ENCODE measurements around the gene EPHB3. TPM values are rescaled to one million over a fixed set of nuclear protein-coding genes. Genes with fewer than 3 reads are reported as not detected.

Gene EPHB3
- total RNA-seq, 1 experiment from 2014 or later = 6.0 TPM

DNA sequence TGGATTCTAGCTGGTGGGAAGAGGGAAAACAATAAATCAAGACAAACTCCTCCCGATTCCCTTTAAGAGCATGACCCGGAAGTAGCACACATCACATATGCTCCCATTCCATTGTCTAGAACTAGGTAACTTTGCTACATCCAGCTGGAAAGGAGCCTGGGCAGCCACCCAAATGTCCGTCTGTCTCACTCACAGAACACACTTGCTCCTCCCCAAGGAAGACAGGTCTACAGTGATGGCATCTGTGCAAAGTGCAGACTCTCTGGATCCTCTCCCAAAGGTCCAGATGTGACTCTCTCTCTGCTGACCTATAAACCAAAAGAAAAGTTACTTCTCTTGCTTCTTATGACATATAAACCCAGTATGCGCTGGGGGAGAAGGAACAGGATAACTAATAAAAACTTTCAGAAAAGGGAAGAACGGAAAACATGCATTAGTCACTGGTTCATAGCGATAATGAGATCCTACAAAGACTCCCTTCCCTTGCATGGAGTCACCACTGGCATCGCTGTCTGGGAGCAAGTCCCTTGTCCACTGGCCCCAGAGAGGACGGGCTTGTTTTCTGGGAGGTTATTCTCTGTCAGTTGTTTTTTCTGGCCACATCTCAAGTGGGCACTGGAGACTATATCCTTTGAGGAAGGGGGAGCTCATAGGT, 29.8 kb upstream of the EPHB3 start:
- H3K27ac ChIP-seq (ENCODE audit: low read length) = no peak overlapping the region
- ChIA-PET CTCF (interaction anchor here (0.6 kb wide), 1 partner anchor 155 kb away, joined by 4 read pairs; no protein-coding TSS in a partner anchor), POLR2A (no interaction called here)
- no peaks in the 10 kb centered on the region for H3K9me3 ChIP-seq (ENCODE audit: control insufficient read depth, insufficient read depth, low read depth, low read length)
- ATAC-seq (0 out of 2 replicates have a peak, but pooled peaks have one; percentile 48), DNase-seq (ENCODE audit: low read depth, low spot score) (no peak)
- peaks cover 26% of the 10 kb centered on the region for H3K27me3 ChIP-seq (ENCODE audit: control insufficient read depth, insufficient read depth, low read length)
- TF ChIP-seq POLR2AphosphoS5 (IDR thresholded peaks at IDR 0.05; ENCODE audit: low read depth, low read length) (no peak), REST (IDR thresholded peaks at IDR 0.05; ENCODE audit: insufficient read depth in 1 of 2, low read depth in 2 of 2, low read length in 1 of 2) (no peak), CTCF (IDR thresholded peaks at IDR 0.05) (no peak), SIN3A (IDR thresholded peaks at IDR 0.05; ENCODE audit: borderline replicate concordance, insufficient read depth, low read depth, low read length) (no peak), TCF7L2 (IDR thresholded peaks at IDR 0.05; ENCODE audit: low read depth, low read length) (no peak)
- no peaks in the 10 kb centered on the region for H3K36me3 ChIP-seq (ENCODE audit: control insufficient read depth, insufficient read depth, low read length)
- intact Hi-C loops (cut with micrococcal nuclease; ENCODE audit: unreplicated experiment) (no loop called here), in situ Hi-C loops (cut with HindIII; ENCODE audit: low pct_unique_long_range_greater_than_20kb, low sequenced_read_pairs) (no loop called here)
- no peak overlapping the region for H3K4me3 ChIP-seq (ENCODE audit: low read depth in 2 of 2, low read length in 2 of 2)
- no peaks in the 10 kb centered on the region for H3K4me1 ChIP-seq (ENCODE audit: control insufficient read depth, insufficient read depth, low read length)
- BruUV-seq (replicated peaks) = no TSS peak

GRCh38 chr3:184532940-184533732, 28.4 kb upstream of the EPHB3 start:
- DNase-seq (ENCODE audit: low read depth, low spot score) = no peak
- no peaks in the 10 kb centered on the region for H3K4me1 ChIP-seq (ENCODE audit: control insufficient read depth, insufficient read depth, low read length)
- H3K9me3 ChIP-seq (ENCODE audit: control insufficient read depth, insufficient read depth, low read depth, low read length) = no peaks in the 10 kb centered on the region
- no peak overlapping the region for H3K4me3 ChIP-seq (ENCODE audit: low read depth in 2 of 2, low read length in 2 of 2)
- no TSS peak for BruUV-seq (replicated peaks)
- H3K27ac ChIP-seq (ENCODE audit: low read length) = no peak overlapping the region
- in situ Hi-C loops (cut with HindIII; ENCODE audit: low pct_unique_long_range_greater_than_20kb, low sequenced_read_pairs) = no loop called here
- no peak for ATAC-seq
- TF ChIP-seq REST (IDR thresholded peaks at IDR 0.05; ENCODE audit: insufficient read depth in 1 of 2, low read depth in 2 of 2, low read length in 1 of 2) (peak in 1 of 2 experiments; percentile 46; a peak in 1 of 4 replicates), TCF7L2 (IDR thresholded peaks at IDR 0.05; ENCODE audit: low read depth, low read length) (no peak), CTCF (IDR thresholded peaks at IDR 0.05) (no peak), SIN3A (IDR thresholded peaks at IDR 0.05; ENCODE audit: borderline replicate concordance, insufficient read depth, low read depth, low read length) (no peak), POLR2AphosphoS5 (IDR thresholded peaks at IDR 0.05; ENCODE audit: low read depth, low read length) (no peak)
- POLR2A ChIA-PET = no interaction called here
- intact Hi-C loops (cut with micrococcal nuclease; ENCODE audit: unreplicated experiment) = no loop called here
- H3K36me3 ChIP-seq (ENCODE audit: control insufficient read depth, insufficient read depth, low read length) = no peaks in the 10 kb centered on the region
- CTCF ChIA-PET = interaction anchor here (0.6 kb wide), 1 partner anchor 121 kb away, joined by 3 read pairs; no protein-coding TSS in a partner anchor
- peaks cover 36% of the 10 kb centered on the region for H3K27me3 ChIP-seq (ENCODE audit: control insufficient read depth, insufficient read depth, low read length)

Data from Panc1 (cell line).